Liver (tissue), 3 donors: ENCODE measurements around the gene RNF39.

ENCODE experiments used
- CTCF ChIP-seq: fragments of 150-350 bp; IDR thresholded peaks from 2 replicates; pipeline ENCODE4 v1.5.1; 2017; ENCODE audit warnings: improper control_type of control experiment, low read depth, low read length; ENCODE audit not compliant: missing input control
- GABPA ChIP-seq, 2 donors: IDR thresholded peaks in 1 of 2; conservative IDR thresholded peaks in 1 of 2; 2 replicates each; pipeline ENCODE4 v1.6.1; 2016; ENCODE audit warnings: antibody characterized with exemption in 2 of 2, mild to moderate bottlenecking in 1 of 2, moderate library complexity in 1 of 2
- RAD21 ChIP-seq, 2 donors: IDR thresholded peaks; 2 replicates each; pipeline ENCODE4 v1.6.1; 2016; ENCODE audit warnings: antibody characterized with exemption in 2 of 2, mild to moderate bottlenecking in 2 of 2
- YY1 ChIP-seq: IDR thresholded peaks from 2 replicates; pipeline ENCODE4 v1.6.1; 2016; ENCODE audit warnings: antibody characterized with exemption, mild to moderate bottlenecking
- donor health status: healthy.
- donor health status: healthy.

- TF ChIP-seq CTCF (no peak), GABPA (IDR thresholded peaks at IDR 0.05 in 1 of 2, conservative IDR thresholded peaks at IDR 0.05 in 1 of 2) (no peak), YY1 (no peak), RAD21 (IDR thresholded peaks at IDR 0.05) (no peak)
These were observed 4.3 kb downstream of the RNF39 start for GRCh38 chr6:30071081-30071818.
